CD8-positive, alpha-beta memory T cell (primary cell): ENCODE data around the gene PLEK. TPM values are rescaled to one million over a fixed set of nuclear protein-coding genes. Genes with fewer than 3 reads are reported as not detected.

Experiments
- CTCF ChIA-PET: fragments of 350-600 bp; sonication (Branson Sonifier 250); formaldehyde crosslinking; loops from one replicate; lab custom pipeline; 2021; ENCODE audit warnings: antibody characterized with exemption; lab: Charles Lee
- POLR2A ChIA-PET: fragments of 350-600 bp; sonication (Branson Sonifier 250); formaldehyde crosslinking; loops from one replicate; lab custom pipeline; 2021; ENCODE audit warnings: antibody characterized with exemption; lab: Charles Lee
- DNase-seq, 5 donors: peaks; one replicate each; pipeline versions ENCODE4 v3.0.0 to v3.0.0-alpha.2; 2020 to 2022; ENCODE audit warnings: mixed read lengths in 1 of 5
- H3K27ac ChIP-seq: one replicate; pipeline ENCODE4 v1.7.0; 2013; ENCODE audit warnings: low read depth, mild to moderate bottlenecking, low read length, moderate library complexity
- H3K27me3 ChIP-seq: 2 replicates; pipeline ENCODE4 v1.7.0; 2013; ENCODE audit warnings: low read length, mild to moderate bottlenecking; ENCODE audit not compliant: insufficient read depth, poor library complexity, severe bottlenecking
- H3K36me3 ChIP-seq: 2 replicates; pipeline ENCODE4 v1.7.0; 2013; ENCODE audit warnings: mild to moderate bottlenecking, low read length, moderate library complexity; ENCODE audit not compliant: insufficient read depth
- H3K4me1 ChIP-seq: 2 replicates; pipeline ENCODE4 v1.7.0; 2013; ENCODE audit warnings: mild to moderate bottlenecking, low read length, moderate library complexity; ENCODE audit not compliant: insufficient read depth
- H3K4me3 ChIP-seq: 2 replicates; pipeline ENCODE4 v1.7.0; 2013; ENCODE audit warnings: mild to moderate bottlenecking, low read length
- H3K9me3 ChIP-seq: 2 replicates; pipeline ENCODE4 v1.7.0; 2013; ENCODE audit warnings: mild to moderate bottlenecking, low read length
- H3K27ac Mint-ChIP-seq, 8 donors: one replicate each; pipeline ENCODE4 v1.8.0; 2020 to 2021; ENCODE audit warnings: mixed read lengths in 8 of 8, mild to moderate bottlenecking in 6 of 8, inconsistent platforms in 3 of 8, moderate library complexity in 3 of 8
- H3K27me3 Mint-ChIP-seq, 2 donors: one replicate each; pipeline ENCODE4 v1.8.0; 2020 to 2021; ENCODE audit warnings: mixed read lengths in 2 of 2, mild to moderate bottlenecking in 1 of 2, moderate library complexity in 1 of 2
- H3K36me3 Mint-ChIP-seq, 3 donors: one replicate each; pipeline ENCODE4 v1.8.0; 2020 to 2021; ENCODE audit warnings: mixed read lengths in 3 of 3, inconsistent platforms in 1 of 3, mild to moderate bottlenecking in 1 of 3
- H3K4me1 Mint-ChIP-seq, 3 donors: one replicate each; pipeline ENCODE4 v1.8.0; 2020 to 2021; ENCODE audit warnings: mixed read lengths in 3 of 3, inconsistent platforms in 1 of 3, mild to moderate bottlenecking in 1 of 3
- H3K4me3 Mint-ChIP-seq, 7 donors: one replicate each; pipeline ENCODE4 v1.8.0; 2020 to 2021; ENCODE audit warnings: mixed read lengths in 7 of 7, mild to moderate bottlenecking in 6 of 7, moderate library complexity in 4 of 7, inconsistent platforms in 2 of 7
- H3K9me3 Mint-ChIP-seq, 5 donors: one replicate each; pipeline ENCODE4 v1.8.0; 2020 to 2022; ENCODE audit warnings: mixed read lengths in 5 of 5, mild to moderate bottlenecking in 3 of 5, moderate library complexity in 2 of 5, inconsistent platforms in 1 of 5
- polyA plus RNA-seq: library from polyadenylated mRNA; unstranded; fragments of 300-500 nt; fragmentation: Illumina TruSeq; gene quantifications from one replicate; pipeline ENCODE4 v1.2.3, GENCODE V29; 2021
- total RNA-seq, 2 experiments: library from RNA; stranded (reverse); gene quantifications; one replicate each; pipeline ENCODE4 v1.2.3, GENCODE V29; 2021

PLEK gene
- total and polyA plus RNA-seq, 3 experiments from 2014 or later = 21.3 to 135 (median 23.0) TPM

GRCh38 chr2:68426848-68427579 is 61.9 kb downstream of the PLEK start:
- H3K9me3 Mint-ChIP-seq = no peaks in the 10 kb centered on the region
- Histone ChIP-seq H3K36me3 (no peaks in the 10 kb centered on the region), H3K4me3 (no peak overlapping the region), H3K4me1 (peaks cover 50% of the 10 kb centered on the region), H3K27me3 (no peaks in the 10 kb centered on the region), H3K9me3 (no peaks in the 10 kb centered on the region), H3K27ac (peak overlapping the region; percentile 17)
- CTCF ChIA-PET = interaction anchor here (0.6 to 5.7 kb wide), 2 partner anchors 10 to 13 kb away, joined by 3 to 37 read pairs; no protein-coding TSS in a partner anchor
- H3K27ac Mint-ChIP-seq = peak overlapping the region; percentile 75 to 98 (median 95)
- DNase-seq = peak in 2 of 5 donors; percentile 59 to 62
- peak overlapping the region; percentile 0 to 74 (median 57) for H3K4me3 Mint-ChIP-seq
- peaks cover 3 to 23% (median 8%) of the 10 kb centered on the region in 3 donors for H3K4me1 Mint-ChIP-seq
- POLR2A ChIA-PET = interaction anchor here (1.0 to 1.8 kb wide), 6 partner anchors 14 to 61 kb away, joined by 3 to 8 read pairs (median 3); no protein-coding TSS in a partner anchor
- H3K36me3 Mint-ChIP-seq = no peaks in the 10 kb centered on the region
- no peaks in the 10 kb centered on the region for H3K27me3 Mint-ChIP-seq

GRCh38 chr2:68428126-68428525 is 63.0 kb downstream of the PLEK start:
- H3K36me3 ChIP-seq = no peaks in the 10 kb centered on the region
- POLR2A ChIA-PET = interaction anchor here (1.8 kb wide), 1 partner anchor 16 kb away, joined by 6 read pairs; no protein-coding TSS in a partner anchor
- peaks cover 0 to 2% (median 0%) of the 10 kb centered on the region in 3 donors for H3K36me3 Mint-ChIP-seq
- CTCF ChIA-PET = interaction anchor here (1.1 to 5.7 kb wide), 2 partner anchors 12 to 16 kb away, joined by 3 to 37 read pairs; no protein-coding TSS in a partner anchor
- no peaks in the 10 kb centered on the region for H3K9me3 ChIP-seq
- no peaks in the 10 kb centered on the region for H3K9me3 Mint-ChIP-seq
- no peak overlapping the region for H3K27ac ChIP-seq
- peaks cover 8 to 27% (median 14%) of the 10 kb centered on the region in 3 donors for H3K4me1 Mint-ChIP-seq
- H3K4me3 ChIP-seq = no peak overlapping the region
- H3K4me3 Mint-ChIP-seq = peak overlapping the region in 1 of 7 donors; percentile 44
- peak overlapping the region in 4 of 8 donors; percentile 53 to 96 (median 79) for H3K27ac Mint-ChIP-seq
- DNase-seq = no peak
- no peaks in the 10 kb centered on the region for H3K27me3 Mint-ChIP-seq
- H3K4me1 ChIP-seq = peaks cover 46% of the 10 kb centered on the region
- H3K27me3 ChIP-seq = no peaks in the 10 kb centered on the region

- no peaks in the 10 kb centered on the region for H3K27me3 ChIP-seq
- H3K4me1 ChIP-seq = peaks cover 40% of the 10 kb centered on the region
- Mint-ChIP-seq H3K27me3 (no peaks in the 10 kb centered on the region), H3K9me3 (no peaks in the 10 kb centered on the region), H3K4me3 (no peak overlapping the region), H3K27ac (peak overlapping the region in 3 of 8 donors; percentile 25 to 61 (median 36)), H3K36me3 (peaks cover 0 to 2% (median 0%) of the 10 kb centered on the region in 3 donors), H3K4me1 (peaks cover 8 to 27% (median 14%) of the 10 kb centered on the region in 3 donors)
- no peaks in the 10 kb centered on the region for H3K9me3 ChIP-seq
- DNase-seq = no peak
- ChIA-PET CTCF (interaction anchor here (1.1 to 5.7 kb wide), 2 partner anchors 12 to 17 kb away, joined by 3 to 37 read pairs; no protein-coding TSS in a partner anchor), POLR2A (no interaction called here)
- H3K4me3 ChIP-seq = no peak overlapping the region
- no peak overlapping the region for H3K27ac ChIP-seq
- no peaks in the 10 kb centered on the region for H3K36me3 ChIP-seq
Measured at GRCh38 chr2:68428746-68429145, 63.7 kb downstream of the PLEK start.

- no peaks in the 10 kb centered on the region for H3K36me3 ChIP-seq
- peaks cover 8 to 27% (median 14%) of the 10 kb centered on the region in 3 donors for H3K4me1 Mint-ChIP-seq
- H3K27me3 ChIP-seq = no peaks in the 10 kb centered on the region
- no peak overlapping the region for H3K27ac ChIP-seq
- no peak overlapping the region for H3K27ac Mint-ChIP-seq
- no peak overlapping the region for H3K4me3 ChIP-seq
- ChIA-PET CTCF (interaction anchor here (1.1 to 5.7 kb wide), 2 partner anchors 11 to 17 kb away, joined by 3 to 37 read pairs; no protein-coding TSS in a partner anchor), POLR2A (no interaction called here)
- H3K9me3 Mint-ChIP-seq = no peaks in the 10 kb centered on the region
- H3K4me1 ChIP-seq = peaks cover 34% of the 10 kb centered on the region
- no peak for DNase-seq
- H3K9me3 ChIP-seq = no peaks in the 10 kb centered on the region
- peaks cover 0 to 2% (median 0%) of the 10 kb centered on the region in 3 donors for H3K36me3 Mint-ChIP-seq
- H3K27me3 Mint-ChIP-seq = no peaks in the 10 kb centered on the region
- H3K4me3 Mint-ChIP-seq = no peak overlapping the region
Measured at GRCh38 chr2:68429311-68429826, 64.3 kb downstream of the PLEK start.

GRCh38 chr2:68431316-68431972 is 66.4 kb downstream of the PLEK start:
- ChIA-PET CTCF (interaction anchor here (0.9 to 1.9 kb wide), 2 partner anchors 10 to 70 kb away, joined by 4 to 12 read pairs; no protein-coding TSS in a partner anchor), POLR2A (no interaction called here)
- Histone ChIP-seq H3K27me3 (no peaks in the 10 kb centered on the region), H3K36me3 (no peaks in the 10 kb centered on the region), H3K9me3 (no peaks in the 10 kb centered on the region), H3K27ac (no peak overlapping the region), H3K4me1 (peaks cover 14% of the 10 kb centered on the region), H3K4me3 (no peak overlapping the region)
- Mint-ChIP-seq H3K4me3 (no peak overlapping the region), H3K4me1 (peaks cover 20 to 33% (median 26%) of the 10 kb centered on the region in 3 donors), H3K27me3 (no peaks in the 10 kb centered on the region), H3K36me3 (peaks cover 0 to 2% (median 0%) of the 10 kb centered on the region in 3 donors), H3K27ac (peak overlapping the region in 1 of 8 donors; percentile 17), H3K9me3 (no peaks in the 10 kb centered on the region)
- DNase-seq = no peak

- Mint-ChIP-seq H3K4me3 (no peak overlapping the region), H3K27me3 (no peaks in the 10 kb centered on the region), H3K36me3 (peaks cover 0 to 2% (median 0%) of the 10 kb centered on the region in 3 donors), H3K27ac (peak overlapping the region in 2 of 8 donors; percentile 11 to 70), H3K9me3 (no peaks in the 10 kb centered on the region), H3K4me1 (peaks cover 16 to 36% (median 21%) of the 10 kb centered on the region in 3 donors)
- Histone ChIP-seq H3K36me3 (no peaks in the 10 kb centered on the region), H3K27me3 (no peaks in the 10 kb centered on the region), H3K27ac (no peak overlapping the region), H3K4me3 (no peak overlapping the region), H3K9me3 (no peaks in the 10 kb centered on the region), H3K4me1 (no peaks in the 10 kb centered on the region)
- DNase-seq = no peak
- ChIA-PET POLR2A (no interaction called here), CTCF (interaction anchor here (1.9 kb wide), 1 partner anchor 8 kb away, joined by 12 read pairs; no protein-coding TSS in a partner anchor)
Measured at GRCh38 chr2:68432696-68433658, 67.9 kb downstream of the PLEK start.

- H3K27ac ChIP-seq = no peak overlapping the region
- peak overlapping the region in 2 of 8 donors; percentile 32 to 44 for H3K27ac Mint-ChIP-seq
- peaks cover 0 to 2% (median 0%) of the 10 kb centered on the region in 3 donors for H3K36me3 Mint-ChIP-seq
- no peaks in the 10 kb centered on the region for H3K4me1 ChIP-seq
- POLR2A ChIA-PET = no interaction called here
- no peak for DNase-seq
- no peaks in the 10 kb centered on the region for H3K9me3 ChIP-seq
- H3K27me3 ChIP-seq = no peaks in the 10 kb centered on the region
- peak overlapping the region in 1 of 7 donors; percentile 52 for H3K4me3 Mint-ChIP-seq
- H3K4me1 Mint-ChIP-seq = peaks cover 17 to 51% (median 36%) of the 10 kb centered on the region in 3 donors
- H3K9me3 Mint-ChIP-seq = no peaks in the 10 kb centered on the region
- peaks cover 0 to 2% of the 10 kb centered on the region in 2 donors for H3K27me3 Mint-ChIP-seq
- CTCF ChIA-PET = no interaction called here
- H3K36me3 ChIP-seq = no peaks in the 10 kb centered on the region
- no peak overlapping the region for H3K4me3 ChIP-seq
Measured at GRCh38 chr2:68434981-68435380, 69.9 kb downstream of the PLEK start.
